Adipocyte (in vitro differentiated cells): Measurements from ENCODE around the gene ZFHX3.

ENCODE experiments used
- DNase-seq: peaks from one replicate; pipeline ENCODE4 v3.0.0-alpha.2; 2015; ENCODE audit warnings: low read depth
- H3K27me3 ChIP-seq: replicated peaks from 2 replicates; pipeline ENCODE4 v1.7.0; 2013; ENCODE audit warnings: mild to moderate bottlenecking, low read length, moderate library complexity; ENCODE audit not compliant: control insufficient read depth, insufficient read depth
- H3K36me3 ChIP-seq: 2 replicates; pipeline ENCODE4 v1.7.0; 2013; ENCODE audit warnings: low read length, mild to moderate bottlenecking, moderate library complexity; ENCODE audit not compliant: control insufficient read depth, insufficient read depth, severe bottlenecking
- H3K4me1 ChIP-seq: 2 replicates; pipeline ENCODE4 v1.7.0; 2013; ENCODE audit warnings: mild to moderate bottlenecking, low read length, moderate library complexity; ENCODE audit not compliant: control insufficient read depth, insufficient read depth
- H3K4me3 ChIP-seq: 2 replicates; pipeline ENCODE4 v1.7.0; 2013; ENCODE audit warnings: mild to moderate bottlenecking, low read length, moderate library complexity
- H3K9ac ChIP-seq: 2 replicates; pipeline ENCODE4 v1.7.0; 2013; ENCODE audit warnings: mild to moderate bottlenecking, low read length, moderate library complexity
- H3K9me3 ChIP-seq: 2 replicates; pipeline ENCODE4 v1.7.0; 2013; ENCODE audit warnings: mild to moderate bottlenecking, low read length, moderate library complexity; ENCODE audit not compliant: control insufficient read depth

Gene ZFHX3

GRCh38 chr16:72935896-72936295 is 112.0 kb downstream of the ZFHX3 start:
- DNase-seq, result no peak
- H3K9ac ChIP-seq, result no peak overlapping the region
- H3K36me3 ChIP-seq, result no peaks in the 10 kb centered on the region
- H3K4me1 ChIP-seq, result peaks cover 53% of the 10 kb centered on the region
- no peaks in the 10 kb centered on the region for H3K27me3 ChIP-seq
- H3K4me3 ChIP-seq, result no peak overlapping the region
- H3K9me3 ChIP-seq, result no peaks in the 10 kb centered on the region

DNA sequence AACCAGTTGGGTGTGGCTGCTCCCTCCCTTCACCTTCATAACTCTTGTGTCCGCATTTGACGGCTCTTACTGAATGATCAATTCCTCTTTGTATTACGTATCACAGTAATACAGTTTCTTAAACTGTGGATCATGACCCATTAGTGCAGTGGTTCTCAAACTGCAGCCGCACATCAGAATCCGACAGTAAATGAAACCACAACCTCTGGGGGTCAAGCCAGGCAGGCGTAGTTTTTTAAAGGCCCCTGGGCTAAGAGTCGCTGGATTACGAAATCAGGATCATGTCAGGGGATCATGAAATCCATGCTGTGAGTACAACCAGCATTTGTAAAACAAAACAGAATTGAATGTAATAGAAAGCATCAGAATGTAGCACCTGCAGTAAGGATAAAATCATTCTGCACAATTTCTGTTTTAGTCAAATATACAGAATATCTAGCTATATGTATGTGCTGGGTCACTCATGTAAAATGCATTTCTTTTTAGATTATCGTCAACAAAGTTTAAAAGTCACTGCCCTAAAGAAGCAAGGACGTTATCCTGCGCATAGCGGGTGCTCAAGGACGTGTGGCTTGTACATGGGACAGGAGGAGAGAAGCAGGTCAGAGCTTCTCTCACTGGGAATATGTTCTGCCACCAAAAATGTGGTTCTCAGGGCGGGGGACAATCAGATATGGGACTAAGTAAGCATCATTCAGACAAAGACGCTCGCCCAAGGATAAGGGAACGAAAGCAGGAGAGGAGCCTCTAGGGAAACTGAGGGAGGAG is 113.1 kb downstream of the ZFHX3 start:
- peak overlapping the region; percentile 11 for H3K9ac ChIP-seq
- H3K4me1 ChIP-seq, result peaks cover 57% of the 10 kb centered on the region
- peak; percentile 32 for DNase-seq
- H3K9me3 ChIP-seq, result no peaks in the 10 kb centered on the region
- no peaks in the 10 kb centered on the region for H3K36me3 ChIP-seq
- no peaks in the 10 kb centered on the region for H3K27me3 ChIP-seq
- H3K4me3 ChIP-seq, result peak overlapping the region; percentile 22

- no peaks in the 10 kb centered on the region for H3K27me3 ChIP-seq
- H3K4me1 ChIP-seq, result peaks cover 38% of the 10 kb centered on the region
- DNase-seq, result no peak
- no peak overlapping the region for H3K9ac ChIP-seq
- H3K9me3 ChIP-seq, result no peaks in the 10 kb centered on the region
- no peaks in the 10 kb centered on the region for H3K36me3 ChIP-seq
- no peak overlapping the region for H3K4me3 ChIP-seq
Measured at GRCh38 chr16:72932677-72933335, 115.1 kb downstream of the ZFHX3 start.

GRCh38 chr16:72932050-72932449 is 115.9 kb downstream of the ZFHX3 start:
- Histone ChIP-seq H3K36me3 (no peaks in the 10 kb centered on the region), H3K9me3 (no peaks in the 10 kb centered on the region), H3K27me3 (no peaks in the 10 kb centered on the region), H3K9ac (no peak overlapping the region), H3K4me3 (peak overlapping the region; percentile 31), H3K4me1 (peaks cover 41% of the 10 kb centered on the region)
- DNase-seq, result no peak

DNA sequence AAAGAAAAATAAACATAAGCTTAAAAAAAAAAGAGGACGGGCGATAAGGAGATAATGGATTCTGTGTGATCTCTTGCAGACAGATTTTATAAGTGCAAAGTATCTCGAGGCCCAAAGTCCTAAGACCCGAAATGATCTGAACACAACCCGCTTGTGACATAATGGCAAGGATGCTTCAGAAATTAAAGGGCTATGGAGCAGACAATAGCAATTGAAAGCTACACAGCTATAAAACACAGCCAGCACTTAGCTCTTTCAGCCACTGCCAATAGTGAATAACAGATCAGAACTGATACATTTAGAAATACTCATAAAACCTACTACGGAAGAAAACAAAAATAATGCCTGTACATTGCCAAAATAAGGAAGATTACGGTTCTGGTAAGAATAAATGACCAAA is 117.5 kb downstream of the ZFHX3 start:
- H3K4me1 ChIP-seq, result peaks cover 37% of the 10 kb centered on the region
- H3K9ac ChIP-seq, result no peak overlapping the region
- H3K36me3 ChIP-seq, result no peaks in the 10 kb centered on the region
- no peaks in the 10 kb centered on the region for H3K9me3 ChIP-seq
- H3K27me3 ChIP-seq, result no peaks in the 10 kb centered on the region
- no peak overlapping the region for H3K4me3 ChIP-seq
- no peak for DNase-seq

- H3K27me3 ChIP-seq, result no peaks in the 10 kb centered on the region
Measured at GRCh38 chr16:72928090-72928981, 119.6 kb downstream of the ZFHX3 start.

DNA sequence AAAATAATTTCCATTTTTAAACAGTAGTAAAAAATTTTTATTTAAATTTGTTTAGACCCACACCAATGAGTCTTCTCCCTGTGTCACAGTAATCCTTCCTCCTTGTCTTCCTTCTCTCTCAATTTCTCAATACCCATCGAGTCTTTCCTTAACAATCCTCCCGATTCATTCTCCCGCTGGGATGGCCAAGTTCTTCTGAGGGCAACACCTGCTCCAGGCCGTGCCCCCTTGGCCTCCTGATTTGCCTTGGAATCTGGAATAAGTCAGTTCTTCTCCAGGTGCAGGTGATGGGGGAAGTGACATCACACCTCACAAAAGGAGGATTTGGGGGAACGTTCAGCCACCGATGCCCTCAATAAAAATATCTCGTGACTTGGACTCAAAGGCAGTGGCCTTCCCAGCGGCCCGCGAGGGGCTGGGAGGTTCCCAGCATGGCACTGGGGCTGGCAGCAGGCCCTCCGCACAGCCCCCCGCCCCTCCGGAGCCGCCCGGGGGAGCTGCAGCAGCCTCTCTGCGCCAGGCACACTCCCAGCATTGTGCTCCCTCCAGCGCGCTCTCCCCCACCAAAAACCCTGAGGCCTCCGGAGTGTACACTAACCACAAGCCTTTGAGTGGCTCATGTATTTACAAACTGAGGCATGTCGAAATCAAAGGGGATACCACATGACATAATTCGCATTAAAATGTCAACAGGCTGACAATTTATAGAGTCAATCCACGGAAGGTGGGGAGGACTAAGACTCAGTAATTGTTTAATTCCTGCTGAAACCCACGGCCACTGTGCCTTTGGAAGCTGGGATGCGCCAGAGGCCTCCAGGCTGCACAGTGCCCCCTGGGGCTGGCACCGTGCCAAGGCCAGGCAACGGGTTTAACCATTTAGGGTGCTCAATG is 120.5 kb downstream of the ZFHX3 start:
- Histone ChIP-seq H3K4me3 (no peak overlapping the region), H3K9ac (no peak overlapping the region), H3K9me3 (no peaks in the 10 kb centered on the region), H3K27me3 (no peaks in the 10 kb centered on the region), H3K36me3 (no peaks in the 10 kb centered on the region), H3K4me1 (peaks cover 25% of the 10 kb centered on the region)
- peak; percentile 53 for DNase-seq

More at GRCh38 chr16:72928090-72928981, 119.6 kb downstream of the ZFHX3 start:
- no peak overlapping the region for H3K9ac ChIP-seq
- H3K36me3 ChIP-seq, result no peaks in the 10 kb centered on the region
- H3K4me1 ChIP-seq, result peaks cover 25% of the 10 kb centered on the region
- no peaks in the 10 kb centered on the region for H3K9me3 ChIP-seq
- no peak overlapping the region for H3K4me3 ChIP-seq
- no peak for DNase-seq

DNA sequence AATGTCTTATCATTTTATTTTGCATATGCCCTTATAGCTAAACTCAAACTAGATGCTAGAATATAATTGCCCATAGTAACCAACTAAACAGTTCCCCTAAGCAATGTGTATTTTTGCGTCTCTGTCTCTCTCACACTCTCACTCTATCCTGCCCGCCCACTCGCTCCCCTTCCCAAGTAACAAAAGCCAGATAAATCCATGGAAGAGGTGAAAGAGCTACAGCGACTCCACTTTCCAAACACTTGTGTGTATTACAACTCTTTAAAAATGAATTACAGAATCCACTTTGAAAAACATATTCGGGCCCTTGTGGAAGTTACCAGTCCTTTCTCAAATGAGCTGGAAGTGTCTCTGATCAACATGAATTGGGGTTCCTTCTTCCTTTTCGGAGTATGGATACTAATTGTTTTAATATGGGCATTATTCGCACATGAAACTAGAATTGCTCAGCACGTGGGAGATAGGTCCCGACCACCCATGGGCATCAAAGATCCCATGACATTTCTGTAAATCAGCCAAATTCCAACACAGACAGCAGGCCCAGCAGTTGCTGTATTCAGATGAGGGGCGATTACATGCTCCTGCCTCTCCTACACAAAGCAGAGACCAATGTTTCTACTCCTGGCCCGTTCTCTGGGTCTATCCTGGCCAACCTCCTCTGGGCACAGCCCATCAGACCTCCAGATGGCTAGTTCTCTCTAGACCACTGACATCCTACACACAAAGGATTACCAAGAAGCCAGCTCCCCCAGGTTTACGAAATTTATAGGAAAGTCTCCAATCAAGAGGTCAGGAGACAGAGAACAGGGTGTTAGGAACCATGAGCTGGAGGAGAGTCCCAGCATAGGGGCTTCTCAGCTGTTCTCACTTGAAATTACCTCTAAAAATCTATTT is 121.5 kb downstream of the ZFHX3 start:
- H3K36me3 ChIP-seq, result no peaks in the 10 kb centered on the region
- H3K27me3 ChIP-seq, result no peaks in the 10 kb centered on the region
- H3K9ac ChIP-seq, result no peak overlapping the region
- DNase-seq, result no peak
- H3K4me1 ChIP-seq, result peaks cover 16% of the 10 kb centered on the region
- H3K4me3 ChIP-seq, result no peak overlapping the region
- no peaks in the 10 kb centered on the region for H3K9me3 ChIP-seq

DNA sequence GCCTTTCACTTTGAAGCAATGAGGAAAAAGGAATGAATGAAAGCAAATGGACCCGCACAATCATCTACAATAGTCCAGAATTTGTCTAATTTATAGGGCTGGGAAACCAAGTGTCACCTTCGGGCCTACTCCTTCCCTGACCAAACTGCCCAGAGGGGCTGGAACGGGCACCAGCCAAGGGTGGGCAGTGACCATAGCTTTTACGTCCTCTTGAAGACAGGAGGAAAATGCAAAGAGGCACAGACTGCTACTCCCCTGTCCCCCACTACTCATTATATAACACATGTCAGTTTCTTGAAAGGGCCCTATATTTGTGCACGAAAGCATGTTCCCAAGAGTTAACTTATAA is 122.3 kb downstream of the ZFHX3 start:
- H3K4me3 ChIP-seq, result no peak overlapping the region
- DNase-seq, result no peak
- no peaks in the 10 kb centered on the region for H3K36me3 ChIP-seq
- no peak overlapping the region for H3K9ac ChIP-seq
- no peaks in the 10 kb centered on the region for H3K27me3 ChIP-seq
- H3K4me1 ChIP-seq, result peaks cover 8% of the 10 kb centered on the region
- no peaks in the 10 kb centered on the region for H3K9me3 ChIP-seq
